ENCODE data around the gene WDTC1. TPM values are rescaled to one million over a fixed set of nuclear protein-coding genes. Genes with fewer than 3 reads are reported as not detected.

The WDTC1 gene
- total RNA-seq, 1 experiment from 2014 or later, result 23.7 TPM

DNA sequence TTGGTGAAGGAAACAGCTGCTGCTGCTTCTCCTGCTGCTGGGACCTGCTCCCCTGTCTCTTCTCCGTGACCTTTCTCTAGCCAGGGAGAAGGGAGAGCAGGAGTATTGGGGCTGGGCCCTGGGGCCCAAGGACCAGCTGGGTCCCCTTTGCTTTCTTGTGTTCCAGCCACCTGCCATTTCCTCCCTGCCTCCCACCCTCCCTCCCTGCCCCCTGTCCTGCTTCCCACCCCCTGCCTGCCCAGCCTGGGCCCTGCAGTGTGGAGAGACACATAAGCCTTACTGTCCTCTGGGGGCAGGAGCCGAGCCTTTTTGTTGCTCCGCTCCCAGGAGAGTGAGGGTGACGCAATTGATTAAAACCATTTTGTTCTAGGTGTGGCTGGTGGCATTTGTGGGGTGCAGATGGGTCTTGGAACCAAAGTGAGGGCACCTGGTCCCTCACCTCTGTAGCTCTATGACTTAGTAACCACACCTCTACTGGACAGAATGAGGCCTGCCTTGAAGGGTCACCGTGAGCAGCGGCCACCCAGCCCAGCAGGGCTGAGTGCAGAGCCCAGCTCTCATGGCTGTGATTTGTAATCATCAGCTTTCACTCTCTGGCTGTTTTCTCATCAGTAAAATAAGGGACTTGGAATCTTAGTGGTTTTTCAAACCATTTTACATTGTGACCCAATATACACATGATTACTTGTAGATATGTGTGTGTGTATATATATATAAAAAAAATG lies 73.6 kb downstream of the WDTC1 start:
- ATAC-seq, result no peak

DNA sequence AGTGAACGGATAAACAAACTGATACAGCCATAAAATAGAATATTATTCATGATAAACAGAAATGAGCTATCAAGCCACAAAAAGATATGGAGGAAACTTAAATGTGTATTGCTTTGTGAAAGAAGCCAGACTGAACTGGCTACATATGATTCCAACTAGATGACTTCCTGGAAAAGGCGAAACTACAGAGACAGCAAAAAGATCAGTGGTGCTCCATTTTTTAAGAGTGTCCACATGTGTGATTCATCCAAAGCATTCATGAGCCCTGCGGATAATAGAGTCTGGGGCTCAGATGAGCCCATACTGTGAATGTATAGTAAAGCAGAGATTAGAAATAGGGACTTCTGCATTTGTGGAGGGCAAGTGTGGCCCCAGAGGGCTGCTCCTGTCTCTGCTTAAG lies 79.7 kb downstream of the WDTC1 start:
- intact Hi-C loops (cut with micrococcal nuclease), result no loop called here
- Histone ChIP-seq H3K9me3 (ENCODE audit: low read length) (no peaks in the 10 kb centered on the region), H3K79me2 (ENCODE audit: low read length) (no peaks in the 10 kb centered on the region), H3K27me3 (ENCODE audit: low read length) (no peaks in the 10 kb centered on the region), H3K9me2 (replicated peaks; ENCODE audit: low read length) (no peaks in the 10 kb centered on the region), H3K4me3 (ENCODE audit: low read length) (no peak overlapping the region), H3K9ac (ENCODE audit: low read length) (no peak overlapping the region), H3K27ac (ENCODE audit: low read length) (no peak overlapping the region), H3K4me2 (ENCODE audit: low read length) (no peak overlapping the region), H2AFZ (ENCODE audit: low read length) (no peak overlapping the region), H3K36me3 (ENCODE audit: low read depth, low read length) (no peaks in the 10 kb centered on the region), H3F3A (ENCODE audit: low read length, unreplicated experiment) (no peaks in the 10 kb centered on the region), H3K4me1 (ENCODE audit: insufficient read depth, low read length) (no peaks in the 10 kb centered on the region), H4K20me1 (ENCODE audit: low read length) (no peaks in the 10 kb centered on the region)
- DNase-seq (no peak), ATAC-seq (no peak)
- BruUV-seq (replicated peaks), result no TSS peak
- TF ChIP-seq EZH2 (IDR thresholded peaks at IDR 0.05; ENCODE audit: low read length, unreplicated experiment), result no peak
- TF ChIP-seq, protein P1, sequence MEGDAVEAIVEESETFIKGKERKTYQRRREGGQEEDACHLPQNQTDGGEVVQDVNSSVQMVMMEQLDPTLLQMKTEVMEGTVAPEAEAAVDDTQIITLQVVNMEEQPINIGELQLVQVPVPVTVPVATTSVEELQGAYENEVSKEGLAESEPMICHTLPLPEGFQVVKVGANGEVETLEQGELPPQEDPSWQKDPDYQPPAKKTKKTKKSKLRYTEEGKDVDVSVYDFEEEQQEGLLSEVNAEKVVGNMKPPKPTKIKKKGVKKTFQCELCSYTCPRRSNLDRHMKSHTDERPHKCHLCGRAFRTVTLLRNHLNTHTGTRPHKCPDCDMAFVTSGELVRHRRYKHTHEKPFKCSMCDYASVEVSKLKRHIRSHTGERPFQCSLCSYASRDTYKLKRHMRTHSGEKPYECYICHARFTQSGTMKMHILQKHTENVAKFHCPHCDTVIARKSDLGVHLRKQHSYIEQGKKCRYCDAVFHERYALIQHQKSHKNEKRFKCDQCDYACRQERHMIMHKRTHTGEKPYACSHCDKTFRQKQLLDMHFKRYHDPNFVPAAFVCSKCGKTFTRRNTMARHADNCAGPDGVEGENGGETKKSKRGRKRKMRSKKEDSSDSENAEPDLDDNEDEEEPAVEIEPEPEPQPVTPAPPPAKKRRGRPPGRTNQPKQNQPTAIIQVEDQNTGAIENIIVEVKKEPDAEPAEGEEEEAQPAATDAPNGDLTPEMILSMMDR (conservative IDR thresholded peaks at IDR 0.05; ENCODE audit: low read depth, low read length), result no peak
- TF ChIP-seq EZH2phosphoT487 (IDR thresholded peaks at IDR 0.05; ENCODE audit: borderline replicate concordance, low read length), result no peak
- ChIA-PET POLR2A (ENCODE audit: unreplicated experiment) (no interaction called here), CTCF (no interaction called here)

More for the DNA sequence above, 73.6 kb downstream of the WDTC1 start:
- Histone ChIP-seq H4K20me1 (ENCODE audit: low read length) (no peaks in the 10 kb centered on the region), H2AFZ (ENCODE audit: low read length) (no peak overlapping the region), H3K9ac (ENCODE audit: low read length) (no peak overlapping the region), H3K4me2 (ENCODE audit: low read length) (no peak overlapping the region), H3K4me3 (ENCODE audit: low read length) (no peak overlapping the region), H3K9me2 (replicated peaks; ENCODE audit: low read length) (no peaks in the 10 kb centered on the region), H3K79me2 (ENCODE audit: low read length) (no peaks in the 10 kb centered on the region), H3K36me3 (ENCODE audit: low read depth, low read length) (no peaks in the 10 kb centered on the region), H3K4me1 (ENCODE audit: insufficient read depth, low read length) (no peaks in the 10 kb centered on the region), H3F3A (ENCODE audit: low read length, unreplicated experiment) (no peaks in the 10 kb centered on the region), H3K27me3 (ENCODE audit: low read length) (no peaks in the 10 kb centered on the region), H3K27ac (ENCODE audit: low read length) (no peak overlapping the region), H3K9me3 (ENCODE audit: low read length) (no peaks in the 10 kb centered on the region)
- no TSS peak for BruUV-seq (replicated peaks)
- no peak for DNase-seq
- TF ChIP-seq EZH2phosphoT487 (IDR thresholded peaks at IDR 0.05; ENCODE audit: borderline replicate concordance, low read length) (no peak), EZH2 (IDR thresholded peaks at IDR 0.05; ENCODE audit: low read length, unreplicated experiment) (no peak)
- TF ChIP-seq, protein P1 (conservative IDR thresholded peaks at IDR 0.05; ENCODE audit: low read depth, low read length), result no peak
- ChIA-PET CTCF (interaction anchor here (0.6 kb wide), 2 partner anchors 69 to 263 kb away, joined by 3 to 5 read pairs; no protein-coding TSS in a partner anchor), POLR2A (ENCODE audit: unreplicated experiment) (no interaction called here)
- intact Hi-C loops (cut with micrococcal nuclease), result loop anchor here (10.0 kb wide), 1 partner anchor 297 kb away; the partner anchor contains the start of gene AHDC1

DNA sequence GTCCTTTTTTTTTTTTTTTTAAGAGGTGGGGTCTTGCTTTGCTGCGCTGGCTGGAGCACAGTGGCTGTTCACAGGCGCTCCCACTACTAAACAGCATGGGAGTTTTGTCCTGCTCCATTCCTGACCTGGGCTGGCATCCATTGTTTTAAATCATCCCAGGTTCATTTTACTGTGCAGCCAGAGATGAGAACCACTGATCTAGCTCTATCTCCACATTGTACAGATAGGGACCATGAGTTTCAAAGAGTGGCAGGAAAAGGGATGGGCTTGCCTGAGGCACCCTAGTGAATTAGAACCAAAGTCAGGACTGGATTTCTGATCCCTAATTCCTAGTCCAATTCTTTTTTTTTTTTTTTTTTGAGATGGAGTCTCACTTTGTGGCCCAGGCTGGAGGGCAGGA lies 80.3 kb downstream of the WDTC1 start:
- BruUV-seq (replicated peaks), result no TSS peak
- no peaks in the 10 kb centered on the region for H3K9me3 ChIP-seq (ENCODE audit: low read length)
- no peaks in the 10 kb centered on the region for H3K9me2 ChIP-seq (replicated peaks; ENCODE audit: low read length)
- POLR2A ChIA-PET (ENCODE audit: unreplicated experiment), result no interaction called here
- ATAC-seq (no peak), DNase-seq (no peak)
- H3K27ac ChIP-seq (ENCODE audit: low read length), result no peak overlapping the region
- intact Hi-C loops (cut with micrococcal nuclease), result no loop called here
- no peak overlapping the region for H2AFZ ChIP-seq (ENCODE audit: low read length)
- CTCF ChIA-PET, result no interaction called here
- no peak overlapping the region for H3K4me3 ChIP-seq (ENCODE audit: low read length)
- H3K79me2 ChIP-seq (ENCODE audit: low read length), result no peaks in the 10 kb centered on the region
- no peaks in the 10 kb centered on the region for H3K4me1 ChIP-seq (ENCODE audit: insufficient read depth, low read length)
- H3K9ac ChIP-seq (ENCODE audit: low read length), result no peak overlapping the region
- H4K20me1 ChIP-seq (ENCODE audit: low read length), result no peaks in the 10 kb centered on the region
- H3K4me2 ChIP-seq (ENCODE audit: low read length), result no peak overlapping the region
- no peaks in the 10 kb centered on the region for H3F3A ChIP-seq (ENCODE audit: low read length, unreplicated experiment)
- no peaks in the 10 kb centered on the region for H3K27me3 ChIP-seq (ENCODE audit: low read length)
- TF ChIP-seq, protein P1 (conservative IDR thresholded peaks at IDR 0.05; ENCODE audit: low read depth, low read length), result no peak
- TF ChIP-seq EZH2 (IDR thresholded peaks at IDR 0.05; ENCODE audit: low read length, unreplicated experiment) (no peak), EZH2phosphoT487 (IDR thresholded peaks at IDR 0.05; ENCODE audit: borderline replicate concordance, low read length) (no peak)
- no peaks in the 10 kb centered on the region for H3K36me3 ChIP-seq (ENCODE audit: low read depth, low read length)
